ENCODE data around the gene GPC5.

DNA sequence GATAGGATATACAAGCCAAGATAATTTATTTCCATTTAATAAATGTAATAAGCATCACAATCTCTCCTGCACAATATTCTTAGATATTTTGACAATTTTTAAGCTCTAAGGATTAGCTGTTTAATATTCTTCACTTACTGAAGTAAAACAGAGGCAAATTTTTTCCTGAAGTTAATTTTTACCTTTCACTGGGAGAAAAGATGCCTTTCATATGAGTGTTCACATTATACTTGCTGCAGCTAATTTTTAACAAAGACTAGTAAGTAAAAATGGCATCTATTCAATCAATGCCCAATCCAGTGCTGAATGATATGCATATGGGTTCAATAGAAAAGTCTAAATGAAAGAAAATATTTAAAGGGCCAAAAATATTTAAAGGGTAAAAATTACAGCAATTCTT, 1451.0 kb downstream of the GPC5 start:
- TF ChIP-seq, protein P1, sequence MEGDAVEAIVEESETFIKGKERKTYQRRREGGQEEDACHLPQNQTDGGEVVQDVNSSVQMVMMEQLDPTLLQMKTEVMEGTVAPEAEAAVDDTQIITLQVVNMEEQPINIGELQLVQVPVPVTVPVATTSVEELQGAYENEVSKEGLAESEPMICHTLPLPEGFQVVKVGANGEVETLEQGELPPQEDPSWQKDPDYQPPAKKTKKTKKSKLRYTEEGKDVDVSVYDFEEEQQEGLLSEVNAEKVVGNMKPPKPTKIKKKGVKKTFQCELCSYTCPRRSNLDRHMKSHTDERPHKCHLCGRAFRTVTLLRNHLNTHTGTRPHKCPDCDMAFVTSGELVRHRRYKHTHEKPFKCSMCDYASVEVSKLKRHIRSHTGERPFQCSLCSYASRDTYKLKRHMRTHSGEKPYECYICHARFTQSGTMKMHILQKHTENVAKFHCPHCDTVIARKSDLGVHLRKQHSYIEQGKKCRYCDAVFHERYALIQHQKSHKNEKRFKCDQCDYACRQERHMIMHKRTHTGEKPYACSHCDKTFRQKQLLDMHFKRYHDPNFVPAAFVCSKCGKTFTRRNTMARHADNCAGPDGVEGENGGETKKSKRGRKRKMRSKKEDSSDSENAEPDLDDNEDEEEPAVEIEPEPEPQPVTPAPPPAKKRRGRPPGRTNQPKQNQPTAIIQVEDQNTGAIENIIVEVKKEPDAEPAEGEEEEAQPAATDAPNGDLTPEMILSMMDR (IDR thresholded peaks at IDR 0.05; ENCODE audit: insufficient read depth, low read length, poor library complexity, severe bottlenecking), result no peak
- TF ChIP-seq EZH2phosphoT487 (conservative IDR thresholded peaks at IDR 0.05; ENCODE audit: low read length), result no peak

All from SU-DHL-6 (cell line).